KG1 (cell line): Measurements from ENCODE around the gene SNTG2.

ENCODE experiments used
- DNase-seq: peaks from one replicate; lab custom pipeline; 2025; lab: John Stamatoyannopoulos, UW

SNTG2 gene

DNA sequence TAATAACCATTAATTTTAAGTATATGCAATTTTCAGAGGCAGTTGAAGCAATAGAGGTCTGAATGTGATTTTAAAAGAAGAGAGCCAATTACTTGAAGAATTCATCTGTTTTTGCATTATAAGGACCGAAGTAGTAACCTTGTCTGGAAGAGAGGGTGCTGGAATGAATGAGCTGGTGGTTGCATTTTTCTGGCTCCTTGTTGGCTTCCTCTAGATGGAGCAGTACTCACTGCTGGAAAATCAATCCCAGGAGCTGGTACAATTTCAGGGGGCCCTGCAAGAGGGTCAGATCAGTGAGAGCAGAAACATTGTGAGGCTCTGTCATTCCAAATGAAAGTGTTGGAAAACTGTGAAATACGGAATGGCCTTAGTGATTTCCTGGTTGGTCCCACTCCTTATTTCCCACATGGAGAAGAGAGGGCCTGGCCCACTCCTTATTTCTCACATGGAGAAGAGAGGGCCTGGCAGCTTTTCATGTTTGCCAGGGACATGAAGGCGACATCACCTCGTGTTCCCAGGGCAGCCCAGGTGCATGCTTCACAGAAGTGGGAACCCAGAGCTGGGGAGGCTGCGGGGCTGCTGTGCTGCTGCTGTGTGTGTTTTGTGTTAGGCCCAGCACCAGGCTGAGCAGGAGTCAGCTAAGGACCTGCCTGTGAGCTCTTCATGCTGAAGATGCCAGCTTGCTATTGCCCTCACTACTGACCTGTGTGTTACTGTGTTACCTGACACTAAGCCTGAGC, 197.4 kb downstream of the SNTG2 start:
- no peak for DNase-seq

DNA sequence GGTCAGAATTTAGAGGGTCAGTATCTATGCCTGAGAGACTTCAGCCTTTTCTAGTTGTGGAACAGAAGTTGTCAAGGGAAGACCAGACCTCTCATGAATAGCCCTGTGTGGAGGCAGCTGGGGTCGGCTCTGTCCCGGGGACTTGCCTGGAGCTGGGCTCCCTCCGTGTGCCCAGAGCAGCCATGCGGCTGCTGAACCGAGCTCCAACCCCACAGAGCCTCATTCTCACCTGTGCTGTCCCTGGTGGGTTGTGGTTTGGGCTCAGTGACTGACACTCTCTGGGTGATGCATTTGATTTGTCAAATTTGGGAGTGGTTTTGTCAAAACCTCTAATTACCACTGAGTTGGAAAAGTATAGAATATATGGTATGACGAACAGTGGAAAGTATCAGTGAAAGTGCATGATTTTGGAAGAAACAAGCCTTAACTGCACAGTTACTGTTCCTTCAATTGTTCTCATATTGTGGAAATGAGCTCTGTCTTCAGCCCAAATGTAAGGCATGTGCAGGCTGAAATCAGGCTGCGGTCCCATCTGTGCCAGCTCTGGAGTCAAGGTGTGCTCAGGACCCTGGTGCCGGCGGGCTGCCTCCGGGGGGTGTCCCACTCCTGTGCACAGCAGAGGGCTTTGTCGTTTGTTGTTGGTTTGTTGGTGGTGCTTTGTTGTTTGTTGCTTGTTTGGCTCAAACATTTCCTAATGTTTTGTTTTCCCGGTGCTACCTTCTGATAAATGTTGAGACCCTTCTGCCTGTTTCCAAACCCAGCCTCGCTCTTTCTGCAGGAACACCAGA, 200.3 kb downstream of the SNTG2 start:
- DNase-seq, result no peak

DNA sequence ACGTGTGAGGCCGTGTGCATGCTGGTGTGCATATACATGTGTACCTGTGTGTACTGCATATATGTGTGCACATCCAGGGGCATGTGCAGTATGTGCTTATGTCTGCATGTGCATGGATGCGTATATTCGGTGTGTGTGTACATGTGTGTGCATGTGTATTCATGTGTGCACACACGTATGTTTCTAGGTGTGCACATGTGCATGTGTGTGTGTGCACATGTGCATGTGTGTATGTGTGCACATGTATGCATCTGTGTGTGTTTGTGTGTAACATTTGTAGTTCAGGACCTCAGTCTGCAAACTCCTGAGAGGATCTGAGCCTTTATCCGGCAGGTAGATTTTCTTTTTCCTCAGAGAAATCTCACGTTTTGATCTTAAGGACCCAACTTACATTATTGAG, 201.7 kb downstream of the SNTG2 start:
- no peak for DNase-seq

DNA sequence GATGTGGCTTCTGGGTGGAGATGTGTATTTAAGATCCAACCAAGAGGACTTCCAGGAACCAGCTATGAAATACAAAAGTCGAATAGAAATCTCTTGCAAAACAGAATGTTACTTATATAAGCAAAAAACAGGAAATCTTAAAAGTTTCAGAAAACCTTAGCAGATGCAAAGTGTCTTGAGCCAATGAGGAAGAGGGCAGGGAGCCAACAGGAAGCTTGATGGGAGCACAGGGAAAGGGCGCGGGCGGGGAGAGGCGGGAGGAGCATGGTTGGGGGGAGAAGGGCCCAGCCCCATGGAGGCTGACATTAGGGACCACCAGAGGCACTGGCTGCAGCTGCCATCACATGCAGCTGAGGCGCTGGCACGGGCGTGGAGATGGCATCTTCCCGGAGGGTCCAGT, 203.3 kb downstream of the SNTG2 start:
- no peak for DNase-seq

DNA sequence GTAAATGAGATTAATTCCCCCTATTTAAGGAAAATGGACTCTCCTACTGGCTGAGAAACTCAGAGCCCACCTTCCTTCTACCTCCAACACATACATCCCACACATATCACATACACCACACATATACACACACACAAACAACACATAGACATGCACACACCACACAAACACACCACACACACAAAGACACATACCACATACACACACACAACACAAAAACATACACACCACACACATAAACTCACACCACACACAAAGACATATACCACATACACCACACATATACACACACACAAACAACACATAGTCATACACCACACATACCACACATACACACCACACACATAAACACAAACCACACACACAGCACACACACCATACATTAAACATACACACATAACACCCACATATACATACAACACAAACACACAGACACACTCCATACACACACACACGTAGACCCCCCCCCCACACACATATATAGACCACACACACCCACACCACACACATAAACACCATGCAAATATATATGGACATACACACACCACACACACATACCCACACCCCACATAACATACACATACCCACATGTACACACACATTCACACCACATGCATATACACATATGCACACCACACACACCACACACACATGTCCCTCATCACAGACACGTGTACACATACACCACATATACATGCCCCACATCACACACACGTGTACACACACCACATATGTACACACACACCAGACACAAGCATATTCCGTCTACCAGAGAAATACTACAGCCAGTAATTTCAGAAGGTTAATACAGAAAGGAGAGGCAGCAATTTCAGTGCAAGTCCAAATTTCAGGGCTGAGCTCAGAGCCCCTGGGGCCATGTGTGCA, 204.3 kb downstream of the SNTG2 start:
- no peak for DNase-seq

DNA sequence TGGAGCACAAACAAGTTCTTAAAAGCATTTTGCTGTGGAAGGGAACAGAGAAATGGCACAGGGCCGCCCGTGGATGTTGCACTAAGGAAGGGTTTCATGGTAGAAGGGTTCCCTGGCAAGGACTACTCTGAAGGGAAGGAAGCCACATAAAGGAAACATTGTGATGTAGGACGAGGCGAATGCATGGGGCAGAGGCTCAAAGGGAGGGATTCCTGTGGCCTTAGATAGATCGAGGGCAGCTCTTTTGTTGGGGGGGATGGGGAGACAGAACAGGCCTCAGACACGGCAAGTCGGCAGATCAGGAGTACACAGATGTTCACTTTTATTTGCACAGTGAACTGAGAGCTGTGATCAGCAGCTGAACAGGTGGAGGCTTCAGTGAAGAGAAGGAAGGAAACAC, 205.4 kb downstream of the SNTG2 start:
- no peak for DNase-seq

DNA sequence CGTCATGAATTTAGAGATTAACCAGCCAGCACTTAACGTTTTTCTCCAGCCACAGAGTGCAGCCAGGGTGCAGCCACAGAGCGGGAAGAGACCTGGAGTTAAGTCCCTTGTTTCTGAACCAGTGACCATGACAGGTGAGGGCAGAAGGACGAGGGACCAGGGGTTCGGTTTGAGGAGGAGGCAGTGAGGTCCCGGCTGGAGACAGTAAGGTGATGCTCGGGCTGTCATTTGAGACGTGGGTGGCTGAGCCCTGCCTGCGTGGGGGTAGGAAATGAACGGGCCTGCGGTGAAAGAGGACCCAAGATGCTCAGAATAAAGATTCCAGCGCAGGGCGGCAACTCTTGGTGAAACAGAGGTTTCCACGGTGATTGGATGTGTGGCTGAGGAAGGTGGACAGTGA, 205.9 kb downstream of the SNTG2 start:
- DNase-seq, result no peak

DNA sequence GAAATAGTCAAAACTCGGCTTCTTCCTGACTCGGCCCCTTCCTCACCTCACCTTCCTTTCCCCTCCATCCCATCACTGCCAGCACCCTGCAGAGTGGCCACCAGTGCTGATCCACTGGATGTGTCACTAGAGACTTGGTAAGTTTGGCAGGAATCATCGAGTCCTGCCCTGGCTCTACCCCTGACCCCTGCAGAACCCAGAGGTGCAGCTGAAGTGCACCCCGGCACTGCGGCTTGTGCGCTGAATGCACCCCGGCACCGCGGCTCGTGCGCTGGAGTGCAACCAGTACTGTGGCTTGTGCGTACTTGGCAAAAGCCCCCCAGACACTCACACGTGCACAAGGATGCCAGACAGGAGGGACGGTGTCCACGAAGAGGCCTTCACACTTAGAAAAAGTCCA, 206.5 kb downstream of the SNTG2 start:
- DNase-seq, result no peak

DNA sequence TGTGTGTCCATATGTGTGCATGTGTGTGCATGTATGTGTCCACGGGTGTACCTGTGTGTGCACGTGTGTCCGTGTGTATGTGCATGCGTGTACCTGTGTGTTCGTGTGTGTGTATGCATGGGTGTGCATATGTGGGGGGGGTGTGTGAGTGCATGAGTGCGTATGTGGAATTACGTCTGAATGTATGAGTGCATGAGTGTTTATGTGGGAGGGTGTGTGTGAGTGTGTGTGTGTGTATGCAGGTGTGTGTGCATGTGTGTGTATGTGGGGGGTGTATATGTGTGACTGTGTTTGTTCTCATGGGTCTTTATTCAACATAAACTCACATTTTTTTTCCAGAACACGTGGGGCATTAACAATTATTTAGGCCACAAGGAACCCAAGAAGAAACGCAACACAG, 208.4 kb downstream of the SNTG2 start:
- DNase-seq, result no peak

DNA sequence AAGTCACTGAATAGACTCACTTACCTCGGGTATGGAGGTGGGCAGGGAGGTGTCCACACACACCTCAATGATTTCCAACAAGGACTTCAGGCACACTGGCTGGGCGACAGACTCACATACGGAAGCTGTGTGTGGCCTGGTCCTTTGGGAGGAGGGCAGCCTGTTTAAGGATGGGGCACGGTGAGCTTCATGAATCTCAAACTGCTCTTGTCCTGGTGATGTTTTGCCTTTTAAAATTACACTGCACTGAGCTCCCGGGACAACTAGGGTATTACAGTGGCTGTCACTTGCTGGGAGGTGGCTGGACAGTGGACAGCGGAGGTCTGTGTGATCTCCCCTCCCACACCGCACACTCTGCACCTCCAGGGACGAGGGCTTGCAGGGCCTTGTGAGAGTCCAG, 211.6 kb downstream of the SNTG2 start:
- no peak for DNase-seq

DNA sequence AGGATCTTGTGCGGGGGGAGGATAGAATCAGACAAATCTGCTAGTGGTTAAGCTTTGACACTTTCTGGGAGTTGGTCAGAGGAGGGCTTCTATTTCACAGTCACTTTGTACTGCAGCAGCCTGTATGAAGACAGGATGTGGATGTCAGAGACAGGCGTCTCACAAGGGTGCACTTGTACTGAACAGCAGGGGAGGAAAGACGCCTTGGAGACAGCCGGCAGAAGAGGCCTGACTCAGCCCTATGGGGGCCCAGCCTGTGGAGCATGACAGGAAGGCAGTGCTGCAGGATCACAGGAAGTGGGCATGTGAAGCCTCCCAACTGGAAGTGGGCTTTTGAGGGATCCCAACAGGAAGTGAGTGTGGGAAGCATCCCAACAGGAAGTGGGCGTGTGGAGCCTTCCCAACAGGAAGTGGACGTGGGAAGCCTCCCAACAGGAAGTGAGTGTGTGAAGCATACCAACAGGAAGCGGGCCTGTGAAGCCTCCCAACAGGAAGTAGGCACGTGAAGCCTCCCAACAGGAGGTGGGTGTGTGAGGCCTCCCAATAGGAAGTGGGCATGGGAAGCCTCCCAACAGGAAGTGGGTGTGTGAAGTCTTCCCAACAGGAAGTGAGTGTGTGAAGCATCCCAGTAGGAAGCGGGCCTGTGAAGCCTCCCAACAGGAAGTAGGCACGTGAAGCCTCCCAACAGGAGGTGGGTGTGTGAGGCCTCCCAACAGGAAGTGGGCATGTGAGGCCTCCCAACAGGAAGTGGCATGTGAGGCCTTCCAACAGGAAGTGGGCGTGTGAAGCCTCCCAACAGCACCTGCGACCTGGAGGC, 212.3 kb downstream of the SNTG2 start:
- DNase-seq, result no peak

DNA sequence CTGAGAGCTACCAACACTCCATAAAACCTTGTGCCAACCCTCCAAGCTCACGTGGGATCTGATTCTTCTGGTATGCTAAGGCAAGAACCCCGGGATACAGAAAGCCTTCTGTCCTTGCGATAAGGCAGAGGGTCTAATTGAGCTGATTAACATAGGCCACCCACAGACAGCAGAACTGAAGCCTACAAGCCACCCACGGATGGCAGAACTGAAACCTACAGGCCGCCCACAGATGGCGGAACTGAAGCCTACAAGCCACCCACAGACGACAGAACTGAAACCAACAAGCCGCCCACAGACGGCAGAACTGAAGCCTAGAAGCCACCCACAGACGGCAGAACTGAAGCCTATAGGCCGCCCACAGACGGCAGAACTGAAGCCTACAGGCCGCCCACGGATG, 216.3 kb downstream of the SNTG2 start:
- DNase-seq, result no peak

DNA sequence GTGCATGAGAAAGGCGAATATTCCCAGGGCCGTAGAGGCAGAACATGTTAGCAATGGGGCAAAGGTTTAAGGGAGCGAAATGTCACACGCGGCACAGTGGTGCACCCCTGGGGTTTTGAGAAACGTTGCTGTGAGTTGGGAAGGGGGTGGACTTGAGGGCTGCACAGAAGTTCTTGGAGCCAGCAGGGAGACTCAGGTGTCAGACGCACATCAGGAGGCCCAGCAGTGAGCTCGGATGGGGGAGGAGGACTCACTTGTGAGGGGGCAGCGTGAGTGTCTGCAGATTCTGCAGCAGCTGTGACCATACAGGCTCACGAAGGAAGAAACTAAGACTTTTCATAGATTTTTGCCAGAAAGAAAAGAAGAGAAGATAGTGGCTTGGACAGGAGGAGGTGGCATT, 218.2 kb downstream of the SNTG2 start:
- no peak for DNase-seq

DNA sequence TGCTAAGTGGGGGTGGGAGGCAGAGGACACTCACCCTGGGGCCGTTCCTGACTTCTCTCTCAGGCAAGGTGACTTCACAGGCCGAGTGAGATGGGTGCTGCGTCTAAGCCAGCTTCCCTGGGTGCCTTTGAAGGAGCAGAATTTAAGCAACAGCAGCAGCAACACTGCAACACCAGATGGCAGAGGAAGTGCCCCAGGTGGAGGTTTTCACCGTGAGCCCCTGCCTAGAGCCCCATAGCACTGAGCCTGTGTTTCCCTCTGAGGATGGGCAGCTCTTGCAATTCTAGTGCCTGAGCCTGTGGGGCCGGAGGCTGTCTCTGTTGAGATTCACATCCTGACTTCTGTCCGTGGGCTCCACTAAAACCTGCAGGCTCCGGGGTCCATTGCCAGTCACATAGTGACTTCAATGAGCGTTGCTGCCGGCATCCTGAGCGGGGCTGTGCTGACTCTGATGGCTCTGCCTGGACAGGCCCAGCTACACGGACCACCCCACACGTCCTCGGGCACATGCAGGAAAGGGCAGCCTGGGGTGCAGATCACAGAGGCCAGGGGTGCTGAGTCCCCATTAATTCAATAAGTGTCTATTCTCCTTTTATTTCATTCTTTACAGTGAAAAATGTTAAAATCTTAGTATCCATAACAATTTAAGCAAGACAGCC, 218.8 kb downstream of the SNTG2 start:
- DNase-seq, result no peak

DNA sequence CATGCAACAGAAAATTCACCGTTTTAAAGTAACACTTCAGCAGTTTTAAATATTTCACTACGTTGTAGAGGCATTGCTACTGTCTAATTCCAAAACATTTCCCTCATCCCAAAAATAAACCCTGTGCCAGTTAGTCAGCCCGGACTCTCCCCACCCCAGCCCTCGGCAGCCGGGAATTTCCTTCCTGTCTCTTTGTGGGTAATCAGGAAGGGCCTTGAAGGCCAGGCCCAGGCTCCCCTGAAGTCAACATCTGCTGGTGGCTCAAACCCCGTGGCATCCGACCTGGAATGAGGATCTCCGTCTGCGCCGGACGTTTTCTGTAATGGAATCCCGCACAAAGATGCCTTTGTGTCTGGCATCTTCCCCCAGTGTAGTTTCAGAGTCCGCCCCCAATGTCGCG, 219.6 kb downstream of the SNTG2 start:
- DNase-seq, result no peak

DNA sequence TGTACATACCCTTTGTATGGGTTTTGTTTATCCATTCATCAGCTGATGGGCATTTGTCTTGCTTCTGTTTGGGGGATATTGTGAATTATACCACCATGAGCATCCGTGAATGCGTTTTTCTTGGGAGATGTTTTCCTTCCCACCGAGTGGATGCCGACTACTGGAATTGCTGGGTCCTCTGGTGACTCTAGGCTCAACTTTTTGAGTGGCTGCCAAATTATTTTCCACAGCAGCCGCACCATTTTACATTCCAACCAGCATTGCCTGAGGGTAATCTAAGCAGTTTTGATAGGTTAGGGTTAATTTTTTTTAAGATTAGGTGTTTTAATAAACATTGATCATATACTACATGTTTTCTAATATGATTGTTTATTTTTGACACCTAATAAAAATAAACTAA, 220.1 kb downstream of the SNTG2 start:
- no peak for DNase-seq

DNA sequence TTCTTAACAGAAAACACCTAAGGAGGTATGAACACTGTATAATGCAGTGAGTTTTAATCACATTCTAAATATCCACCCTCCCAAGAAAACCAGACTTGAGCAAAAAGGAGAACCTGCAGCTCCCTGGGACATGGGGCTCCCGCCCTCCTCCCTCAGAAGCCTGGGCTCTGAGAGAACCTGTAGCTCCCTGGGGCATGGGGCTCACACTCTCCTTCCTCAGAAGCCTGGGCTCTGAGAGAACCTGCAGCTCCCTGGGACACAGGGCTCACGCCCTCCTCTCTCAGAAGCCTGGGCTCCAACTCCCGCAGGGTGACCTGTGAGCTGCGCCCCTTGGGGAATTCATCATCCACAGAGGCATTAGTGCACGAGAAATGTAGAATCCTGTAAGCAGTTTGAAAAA, 222.9 kb downstream of the SNTG2 start:
- no peak for DNase-seq

DNA sequence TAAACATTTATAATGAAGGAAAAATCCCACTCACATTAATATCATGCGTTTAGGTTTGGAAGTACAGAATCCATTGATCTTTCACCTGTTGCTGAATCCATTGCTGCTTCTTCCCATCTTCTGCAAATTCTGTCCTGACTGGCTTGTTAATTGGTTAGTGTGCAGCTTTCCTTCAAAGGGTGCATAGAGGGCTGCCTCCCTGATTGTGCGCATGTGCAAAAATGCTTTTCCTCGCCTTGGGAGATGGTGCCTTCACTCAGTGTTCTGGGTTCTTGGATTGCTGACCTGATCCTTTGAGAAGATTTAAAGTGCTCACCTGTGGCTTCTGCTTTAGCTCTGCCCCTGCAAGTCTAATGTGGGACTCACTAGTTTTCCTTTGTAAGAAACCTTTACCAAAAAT, 231.2 kb downstream of the SNTG2 start:
- DNase-seq, result no peak

DNA sequence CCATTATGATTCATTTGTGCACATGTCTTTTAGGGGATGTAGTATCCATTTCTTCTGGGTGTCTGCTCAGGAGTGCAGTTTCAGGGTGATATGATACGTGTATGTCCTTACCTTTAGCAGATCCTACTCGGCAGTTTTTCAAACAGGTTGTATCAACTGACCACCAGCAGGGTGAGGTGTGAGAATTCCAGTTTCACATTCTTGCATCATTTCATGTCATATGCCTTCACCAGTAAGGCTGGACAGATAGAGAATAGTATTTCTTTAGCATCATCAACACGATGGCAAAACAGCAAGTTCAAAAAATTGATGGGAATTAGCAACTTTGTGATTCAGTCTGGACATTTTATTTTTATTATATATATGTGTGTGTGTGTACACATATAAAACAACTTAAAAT, 232.7 kb downstream of the SNTG2 start:
- DNase-seq, result no peak

DNA sequence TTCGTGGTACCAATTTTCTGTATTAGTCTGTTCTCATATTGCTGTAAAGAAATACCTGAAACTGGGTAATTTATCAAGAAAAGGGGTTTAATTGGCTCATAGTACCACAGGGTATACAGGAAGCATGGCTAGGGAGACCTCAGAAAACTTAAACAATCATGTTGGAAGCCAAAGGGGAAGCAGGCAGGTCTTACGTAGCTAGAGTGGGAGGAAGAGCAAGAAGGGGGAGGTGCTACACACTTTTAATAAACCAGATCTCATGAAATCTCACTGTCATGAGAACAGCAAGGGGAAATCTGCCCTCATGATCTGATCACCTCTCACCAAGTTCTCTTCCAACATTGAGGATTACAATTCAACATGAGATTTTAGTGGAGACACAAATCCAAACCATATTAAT, 235.8 kb downstream of the SNTG2 start:
- DNase-seq, result no peak

DNA sequence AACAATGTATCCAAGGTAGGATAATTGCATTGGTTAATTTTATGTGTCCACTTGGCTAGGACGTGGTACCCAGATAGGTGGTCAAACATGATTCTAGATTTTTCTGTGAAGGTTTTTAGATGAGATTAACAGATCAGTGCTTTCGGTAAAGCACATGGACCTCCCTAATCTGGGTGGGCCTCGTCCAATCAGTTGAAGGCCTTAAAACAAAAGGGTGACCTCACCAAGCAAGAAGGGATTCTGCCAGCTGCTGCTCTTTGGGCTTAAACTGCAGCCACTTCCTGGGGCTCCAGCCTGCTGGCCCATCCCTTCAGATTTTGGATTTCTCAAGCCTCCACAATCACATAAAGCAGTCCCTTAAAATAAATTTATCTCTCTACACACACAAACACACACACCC, 236.5 kb downstream of the SNTG2 start:
- no peak for DNase-seq
